MM.1S (cell line): ENCODE data around the gene PTCH2.

Experiments used
- DNase-seq: peaks from one replicate; pipeline ENCODE4 v3.0.0-alpha.2; 2015
- H2AFZ ChIP-seq: fragments of 300-600 bp; sonication (generic); 2 replicates; pipeline ENCODE4 v1.6.0; 2016; ENCODE audit warnings: antibody characterized with exemption, low read length
- H3F3A ChIP-seq: fragments of 300-600 bp; sonication (generic); 2 replicates; pipeline ENCODE4 v1.6.1; 2016; ENCODE audit warnings: mild to moderate bottlenecking, antibody characterized with exemption, low read length, moderate library complexity, mixed read lengths; ENCODE audit not compliant: insufficient read depth
- H3K27ac ChIP-seq: fragments of 300-600 bp; sonication (generic); 2 replicates; pipeline ENCODE4 v1.5.1; 2016; ENCODE audit warnings: mild to moderate bottlenecking, low read length
- H3K27me3 ChIP-seq: fragments of 300-600 bp; sonication (generic); replicated peaks from 2 replicates; pipeline ENCODE4 v1.6.0; 2016; ENCODE audit warnings: low read length; ENCODE audit not compliant: insufficient read depth
- H3K36me3 ChIP-seq: fragments of 300-600 bp; sonication (generic); replicated peaks from 2 replicates; pipeline ENCODE4 v1.6.1; 2016; ENCODE audit warnings: mild to moderate bottlenecking, low read length, mixed read lengths; ENCODE audit not compliant: insufficient read depth
- H3K4me1 ChIP-seq: fragments of 300-600 bp; sonication (generic); 2 replicates; pipeline ENCODE4 v1.6.1; 2016; ENCODE audit warnings: low read length, mixed read lengths
- H3K4me2 ChIP-seq: fragments of 300-600 bp; sonication (generic); 2 replicates; pipeline ENCODE4 v1.6.0; 2016; ENCODE audit warnings: low read depth, low read length
- H3K4me3 ChIP-seq: fragments of 300-600 bp; sonication (generic); 2 replicates; pipeline ENCODE4 v1.5.1; 2016; ENCODE audit warnings: low read length, mixed read lengths
- H3K79me2 ChIP-seq: fragments of 300-600 bp; sonication (generic); 2 replicates; pipeline ENCODE4 v1.6.1; 2016; ENCODE audit warnings: mixed run types, low read length, mixed read lengths
- H3K9ac ChIP-seq: fragments of 300-600 bp; sonication (generic); 2 replicates; pipeline ENCODE4 v1.6.1; 2016; ENCODE audit warnings: low read length, mixed read lengths
- H3K9me2 ChIP-seq: fragments of 300-600 bp; sonication (generic); replicated peaks from 2 replicates; pipeline ENCODE4 v1.6.1; 2016; ENCODE audit warnings: mild to moderate bottlenecking, low read length, mixed read lengths; ENCODE audit not compliant: insufficient read depth
- H3K9me3 ChIP-seq: fragments of 300-600 bp; sonication (generic); replicated peaks from 2 replicates; pipeline ENCODE4 v1.6.1; 2016; ENCODE audit warnings: mild to moderate bottlenecking, low read length, mixed read lengths; ENCODE audit not compliant: insufficient read depth
- H4K20me1 ChIP-seq: fragments of 300-600 bp; sonication (generic); 2 replicates; pipeline ENCODE4 v1.6.1; 2016; ENCODE audit warnings: mild to moderate bottlenecking, low read length, moderate library complexity, mixed read lengths; ENCODE audit not compliant: insufficient read depth
- CTCF ChIP-seq: fragments of 300-600 bp; sonication (generic); IDR thresholded peaks from 2 replicates; pipeline ENCODE4 v1.5.1; 2016; ENCODE audit warnings: antibody characterized with exemption, low read length, mixed read lengths
- EZH2 ChIP-seq: fragments of 300-600 bp; sonication (generic); optimal IDR thresholded peaks from 2 replicates; pipeline ENCODE3; 2017; ENCODE audit warnings: low read depth, mild to moderate bottlenecking, antibody characterized with exemption, low read length, mixed read lengths
- EZH2phosphoT487 ChIP-seq: fragments of 300-600 bp; sonication (generic); IDR thresholded peaks from 2 replicates; pipeline ENCODE4 v1.6.1; 2018; ENCODE audit warnings: antibody characterized with exemption, low read length

PTCH2 gene

GRCh38 chr1:44842862-44843655 lies at the start of gene PTCH2:
Gene PTCH2, minus strand, starts transcription at chr1:44843253. Its CDS starts 321 bp downstream, at chr1:44842932.
- TF ChIP-seq CTCF (no peak), EZH2phosphoT487 (no peak), EZH2 (no peak)
- Histone ChIP-seq H3K27ac (no peak within 1 kb of the TSS), H3K4me2 (peak within 1 kb of the TSS; percentile 43; the same call in 1 of the 2 replicates)

GRCh38 chr1:44890007-44890406 lies 47.0 kb upstream of the PTCH2 start:
- Histone ChIP-seq H3K4me3 (no peak overlapping the region), H4K20me1 (no peaks in the 10 kb centered on the region), H3K9me3 (no peaks in the 10 kb centered on the region), H2AFZ (no peak overlapping the region), H3K27me3 (no peaks in the 10 kb centered on the region), H3K9ac (no peak overlapping the region), H3K4me1 (no peaks in the 10 kb centered on the region), H3F3A (no peaks in the 10 kb centered on the region), H3K4me2 (no peak overlapping the region), H3K9me2 (no peaks in the 10 kb centered on the region), H3K79me2 (no peaks in the 10 kb centered on the region), H3K27ac (no peak overlapping the region), H3K36me3 (no peaks in the 10 kb centered on the region; the same call in 1 of the 2 replicates)
- TF ChIP-seq EZH2phosphoT487: no peak
- TF ChIP-seq EZH2: no peak
- TF ChIP-seq CTCF: no peak
- DNase-seq: no peak

More at GRCh38 chr1:44842862-44843655, at the start of gene PTCH2:
- Histone ChIP-seq H3K79me2 (no peaks in the 10 kb centered on the region), H3K9me3 (no peaks in the 10 kb centered on the region), H3K4me1 (no peaks in the 10 kb centered on the region), H2AFZ (no peak within 1 kb of the TSS), H3F3A (no peaks in the 10 kb centered on the region), H3K36me3 (no peaks in the 10 kb centered on the region), H4K20me1 (no peaks in the 10 kb centered on the region), H3K9me2 (no peaks in the 10 kb centered on the region), H3K27me3 (no peaks in the 10 kb centered on the region), H3K9ac (no peak within 1 kb of the TSS), H3K4me3 (no peak within 1 kb of the TSS)
- DNase-seq: no peak

GRCh38 chr1:44885406-44885805 lies 42.4 kb upstream of the PTCH2 start:
- Histone ChIP-seq H3K4me1 (no peaks in the 10 kb centered on the region), H3K27ac (no peak overlapping the region), H3K79me2 (no peaks in the 10 kb centered on the region), H3K4me2 (no peak overlapping the region), H3K4me3 (no peak overlapping the region), H3K9ac (no peak overlapping the region), H2AFZ (no peak overlapping the region), H4K20me1 (no peaks in the 10 kb centered on the region), H3K9me3 (no peaks in the 10 kb centered on the region), H3K27me3 (no peaks in the 10 kb centered on the region), H3K36me3 (no peaks in the 10 kb centered on the region; the same call in 1 of the 2 replicates), H3F3A (no peaks in the 10 kb centered on the region), H3K9me2 (no peaks in the 10 kb centered on the region)
- no peak for DNase-seq
- TF ChIP-seq CTCF: no peak
- TF ChIP-seq EZH2phosphoT487: no peak
- TF ChIP-seq EZH2: no peak
